ENCODE measurements around the gene CEP120.

GRCh38 chr5:123297198-123297831, 125.9 kb downstream of the CEP120 start:
- TF ChIP-seq CTCF (conservative IDR thresholded peaks at IDR 0.05; ENCODE audit: low read length) (no peak), EZH2phosphoT487 (IDR thresholded peaks at IDR 0.05; ENCODE audit: borderline replicate concordance) (no peak)
